ENCODE measurements around the gene DOCK1.

DOCK1 gene

DNA sequence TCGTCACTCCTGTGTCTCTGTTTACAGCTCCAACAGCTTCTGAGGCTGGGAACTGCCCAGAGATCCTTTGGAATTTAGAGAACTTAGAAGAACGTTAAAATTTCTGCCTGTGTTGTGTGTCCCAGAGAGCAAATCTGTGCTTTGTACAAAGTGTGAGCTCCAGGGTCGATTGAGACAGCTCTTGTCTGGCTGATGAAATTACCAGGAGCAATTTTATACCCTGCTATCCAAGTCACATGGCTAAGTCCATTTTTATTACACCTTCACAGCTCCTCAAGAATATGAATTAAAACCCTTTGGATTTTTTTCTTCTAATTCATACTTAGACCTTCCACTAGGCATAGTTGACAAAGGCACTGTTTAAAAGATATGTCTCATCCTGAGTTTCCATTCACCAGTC, 337.7 kb downstream of the DOCK1 start:
- no peak for DNase-seq

GRCh38 chr10:127243490-127244272, 338.5 kb downstream of the DOCK1 start:
- peak; percentile 17 for DNase-seq

- DNase-seq: no peak
Measured at GRCh38 chr10:127245456-127245855, 340.2 kb downstream of the DOCK1 start.

- no peak for DNase-seq
Measured at GRCh38 chr10:127250031-127250430, 344.8 kb downstream of the DOCK1 start.

- no peak for DNase-seq
Measured at GRCh38 chr10:127252818-127253217, 347.6 kb downstream of the DOCK1 start.

- DNase-seq: no peak
Measured at GRCh38 chr10:127254276-127254675, 349.0 kb downstream of the DOCK1 start.

- no peak for DNase-seq
Measured at GRCh38 chr10:127257395-127257794, 352.2 kb downstream of the DOCK1 start.

GRCh38 chr10:127259347-127259746, 354.1 kb downstream of the DOCK1 start:
- DNase-seq: no peak

DNA sequence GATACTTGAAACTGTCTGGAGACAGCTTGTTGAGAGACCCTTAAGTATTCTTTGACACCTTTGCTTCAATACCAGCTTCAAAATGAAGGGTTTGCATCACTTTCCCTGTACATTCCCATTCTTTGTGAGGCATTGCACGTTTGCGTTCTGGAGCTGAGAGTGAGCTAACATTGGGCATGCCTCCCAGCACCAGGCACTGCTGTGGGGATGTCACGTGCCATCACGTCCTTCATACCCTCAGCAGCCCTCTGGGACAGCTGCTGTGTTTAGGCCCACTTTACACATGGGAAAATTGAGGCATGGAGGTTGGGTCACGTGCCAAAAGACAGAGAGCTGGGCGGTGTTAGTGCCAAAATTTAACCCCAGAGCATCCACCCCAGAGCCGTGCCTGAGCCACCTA, 357.4 kb downstream of the DOCK1 start:
- no peak for DNase-seq

GRCh38 chr10:127265288-127265687, 360.1 kb downstream of the DOCK1 start:
- DNase-seq: no peak

GRCh38 chr10:127266431-127266830, 361.2 kb downstream of the DOCK1 start:
- DNase-seq: no peak

- DNase-seq: no peak
Measured at GRCh38 chr10:127267442-127267841, 362.2 kb downstream of the DOCK1 start.

GRCh38 chr10:127272076-127272475, 366.8 kb downstream of the DOCK1 start:
- DNase-seq: no peak

DNA sequence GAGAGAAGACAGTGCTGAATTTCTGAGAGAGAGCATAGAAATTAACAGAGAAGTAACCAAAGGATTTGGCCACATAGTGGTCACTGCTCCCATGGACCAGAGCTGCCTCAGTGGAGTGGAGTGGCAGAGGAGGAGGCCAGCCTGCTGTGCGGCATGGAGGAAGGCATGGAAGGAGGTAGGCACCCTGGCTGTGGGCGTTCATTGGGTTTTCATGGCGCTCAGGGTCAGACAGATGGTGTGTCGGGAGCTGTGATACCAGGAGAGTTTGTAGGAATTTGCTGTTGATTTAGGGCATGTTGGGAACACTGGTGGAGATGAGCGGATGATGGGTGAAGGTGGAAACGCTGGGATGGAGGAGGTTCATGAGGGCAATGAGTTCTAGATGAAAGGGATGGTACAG, 370.0 kb downstream of the DOCK1 start:
- no peak for DNase-seq

- no peak for DNase-seq
Measured at GRCh38 chr10:127275793-127276450, 370.7 kb downstream of the DOCK1 start.

GRCh38 chr10:127276794-127277462, 371.7 kb downstream of the DOCK1 start:
- DNase-seq: no peak

DNA sequence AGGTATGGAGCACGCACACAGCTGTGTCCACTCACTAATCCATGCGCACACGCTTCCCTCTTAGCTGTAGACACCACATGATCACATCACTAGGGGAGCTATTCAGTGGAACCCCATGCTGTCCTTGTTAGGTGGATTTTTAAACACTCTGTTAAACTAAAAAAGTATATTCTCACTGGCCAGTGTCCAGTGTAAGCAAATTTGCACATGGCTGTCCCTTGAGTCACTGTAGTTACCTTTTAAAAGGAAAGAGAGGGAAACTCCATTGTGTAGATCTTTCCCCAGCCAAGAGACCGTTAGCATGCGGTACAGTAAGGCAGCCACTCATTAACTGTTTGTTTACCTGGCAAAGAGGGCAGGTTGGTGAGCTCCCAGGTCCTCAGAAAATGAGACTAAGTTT, 372.8 kb downstream of the DOCK1 start:
- no peak for DNase-seq

DNA sequence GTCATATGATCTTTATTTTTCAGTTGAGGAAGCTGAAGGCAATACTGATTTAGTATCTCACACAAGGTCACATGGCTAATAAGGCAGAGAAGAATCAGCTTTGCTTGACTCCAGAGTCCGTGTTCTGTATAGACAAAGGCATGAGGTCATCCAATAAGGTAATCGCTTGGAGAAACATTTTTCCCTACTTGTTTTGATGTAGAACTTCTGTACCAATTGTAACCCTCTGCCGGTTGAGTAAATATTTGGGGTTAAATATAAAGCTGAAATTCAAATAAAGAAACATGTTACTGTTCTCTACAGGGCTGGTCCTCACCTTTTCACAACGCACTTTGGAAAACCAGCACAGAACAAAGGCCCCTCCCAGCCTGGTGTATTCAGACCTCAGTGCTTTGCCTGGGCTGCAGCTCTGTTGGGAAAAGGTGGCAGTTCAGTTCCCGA, 374.1 kb downstream of the DOCK1 start:
- no peak for DNase-seq

DNA sequence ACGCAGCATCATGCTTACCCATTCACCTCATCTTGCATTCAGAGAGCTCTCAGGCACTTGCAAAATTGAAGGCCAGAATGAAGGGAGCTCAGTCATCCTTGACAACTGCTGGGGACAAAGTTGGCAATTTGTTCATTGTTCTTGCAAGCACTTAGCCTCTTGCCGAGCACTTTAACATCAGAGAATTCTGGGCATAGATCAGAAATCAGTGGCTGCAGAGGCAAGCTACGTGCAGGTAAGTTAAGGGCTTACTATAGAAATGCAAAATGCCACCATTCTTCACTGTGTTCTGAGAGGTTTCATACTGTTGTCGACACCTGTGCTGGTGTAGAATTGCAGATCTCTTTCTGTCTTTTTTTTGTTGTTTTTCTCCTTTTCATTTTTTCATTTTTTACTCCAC, 375.2 kb downstream of the DOCK1 start:
- DNase-seq: no peak

GRCh38 chr10:127283017-127283416, 377.8 kb downstream of the DOCK1 start:
- DNase-seq: no peak

GRCh38 chr10:127283576-127283975, 378.3 kb downstream of the DOCK1 start:
- DNase-seq: no peak

DNA sequence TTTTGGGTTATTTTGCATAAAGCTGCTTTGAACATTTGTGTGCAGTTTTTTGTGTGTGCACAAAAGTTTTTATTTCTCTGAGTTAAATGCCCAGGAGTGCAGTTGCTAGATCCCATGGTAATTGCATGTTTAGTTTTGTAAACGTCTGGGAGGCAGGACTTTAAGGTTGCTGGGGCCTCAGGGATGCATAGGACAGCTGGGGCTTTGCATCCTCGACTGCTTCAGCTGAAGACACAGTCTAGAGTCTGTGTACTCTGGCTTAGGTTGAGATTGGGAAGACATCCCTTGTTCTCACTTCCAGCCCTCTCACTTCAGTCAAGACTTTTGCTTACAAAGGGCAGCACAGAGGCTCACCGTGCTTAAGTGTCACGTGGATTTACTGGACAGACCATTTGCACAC, 385.6 kb downstream of the DOCK1 start:
- DNase-seq: no peak

- DNase-seq: no peak
Measured at GRCh38 chr10:127291329-127291728, 386.1 kb downstream of the DOCK1 start.

GRCh38 chr10:127292888-127293287, 387.7 kb downstream of the DOCK1 start:
- DNase-seq: no peak
